ENCODE data around the gene PRKN.

Gene PRKN

DNA sequence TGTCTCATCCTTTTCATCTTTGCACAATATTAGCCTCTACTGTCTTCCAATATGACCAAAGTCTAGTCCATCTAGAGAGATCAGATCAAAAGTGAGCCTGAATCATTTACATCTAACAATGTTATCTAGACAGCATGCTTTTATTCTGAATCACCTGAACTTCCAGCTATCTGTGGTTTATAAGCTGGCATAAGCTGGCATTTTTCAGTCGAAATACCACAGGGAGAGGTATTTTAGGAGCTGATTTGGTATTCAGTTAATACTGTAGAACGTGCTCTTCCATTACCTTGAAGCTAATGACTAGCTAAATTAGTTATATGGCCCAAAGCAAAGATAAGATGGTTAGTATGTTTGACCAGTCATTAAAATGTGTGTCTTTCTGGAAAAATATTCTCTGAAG is 1265.4 kb downstream of the PRKN start:
- H3K27ac ChIP-seq, result no peak overlapping the region
- TF ChIP-seq, protein P1, sequence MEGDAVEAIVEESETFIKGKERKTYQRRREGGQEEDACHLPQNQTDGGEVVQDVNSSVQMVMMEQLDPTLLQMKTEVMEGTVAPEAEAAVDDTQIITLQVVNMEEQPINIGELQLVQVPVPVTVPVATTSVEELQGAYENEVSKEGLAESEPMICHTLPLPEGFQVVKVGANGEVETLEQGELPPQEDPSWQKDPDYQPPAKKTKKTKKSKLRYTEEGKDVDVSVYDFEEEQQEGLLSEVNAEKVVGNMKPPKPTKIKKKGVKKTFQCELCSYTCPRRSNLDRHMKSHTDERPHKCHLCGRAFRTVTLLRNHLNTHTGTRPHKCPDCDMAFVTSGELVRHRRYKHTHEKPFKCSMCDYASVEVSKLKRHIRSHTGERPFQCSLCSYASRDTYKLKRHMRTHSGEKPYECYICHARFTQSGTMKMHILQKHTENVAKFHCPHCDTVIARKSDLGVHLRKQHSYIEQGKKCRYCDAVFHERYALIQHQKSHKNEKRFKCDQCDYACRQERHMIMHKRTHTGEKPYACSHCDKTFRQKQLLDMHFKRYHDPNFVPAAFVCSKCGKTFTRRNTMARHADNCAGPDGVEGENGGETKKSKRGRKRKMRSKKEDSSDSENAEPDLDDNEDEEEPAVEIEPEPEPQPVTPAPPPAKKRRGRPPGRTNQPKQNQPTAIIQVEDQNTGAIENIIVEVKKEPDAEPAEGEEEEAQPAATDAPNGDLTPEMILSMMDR (conservative IDR thresholded peaks at IDR 0.05), result no peak
- no peak for TF ChIP-seq ZFX (IDR thresholded peaks at IDR 0.05)

DNA sequence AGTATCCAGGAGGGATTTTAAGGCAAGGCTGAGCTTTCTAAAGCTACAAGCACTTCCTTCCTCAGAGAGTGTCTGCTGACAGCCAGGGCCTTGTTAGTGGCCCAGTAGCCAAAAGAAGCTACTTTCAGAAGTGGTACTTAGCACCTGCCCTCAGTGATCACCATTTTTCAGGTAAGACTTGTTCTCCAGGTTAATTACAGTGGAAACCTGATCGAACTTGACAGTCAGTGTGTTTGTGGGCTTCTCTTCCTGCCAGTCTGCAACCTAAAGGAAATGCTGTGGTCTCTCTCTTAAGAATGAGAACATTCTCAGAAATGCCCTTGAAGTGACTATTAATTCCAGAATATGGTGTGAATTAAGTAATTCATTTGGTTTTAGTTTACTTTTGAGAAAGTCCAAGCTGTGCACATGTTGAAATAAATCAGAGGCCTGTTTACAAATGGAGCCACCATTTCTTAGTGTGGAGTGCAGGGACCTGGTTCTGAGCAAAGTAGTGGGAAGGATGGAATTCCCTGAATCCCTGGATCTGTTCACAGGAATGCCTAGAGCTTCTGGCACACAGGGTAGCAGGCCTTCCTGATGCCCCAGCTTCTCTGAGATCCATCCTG is 1268.5 kb downstream of the PRKN start:
- H3K27ac ChIP-seq, result no peak overlapping the region
- TF ChIP-seq ZFX (IDR thresholded peaks at IDR 0.05), result no peak
- TF ChIP-seq, protein P1 (conservative IDR thresholded peaks at IDR 0.05), result no peak

DNA sequence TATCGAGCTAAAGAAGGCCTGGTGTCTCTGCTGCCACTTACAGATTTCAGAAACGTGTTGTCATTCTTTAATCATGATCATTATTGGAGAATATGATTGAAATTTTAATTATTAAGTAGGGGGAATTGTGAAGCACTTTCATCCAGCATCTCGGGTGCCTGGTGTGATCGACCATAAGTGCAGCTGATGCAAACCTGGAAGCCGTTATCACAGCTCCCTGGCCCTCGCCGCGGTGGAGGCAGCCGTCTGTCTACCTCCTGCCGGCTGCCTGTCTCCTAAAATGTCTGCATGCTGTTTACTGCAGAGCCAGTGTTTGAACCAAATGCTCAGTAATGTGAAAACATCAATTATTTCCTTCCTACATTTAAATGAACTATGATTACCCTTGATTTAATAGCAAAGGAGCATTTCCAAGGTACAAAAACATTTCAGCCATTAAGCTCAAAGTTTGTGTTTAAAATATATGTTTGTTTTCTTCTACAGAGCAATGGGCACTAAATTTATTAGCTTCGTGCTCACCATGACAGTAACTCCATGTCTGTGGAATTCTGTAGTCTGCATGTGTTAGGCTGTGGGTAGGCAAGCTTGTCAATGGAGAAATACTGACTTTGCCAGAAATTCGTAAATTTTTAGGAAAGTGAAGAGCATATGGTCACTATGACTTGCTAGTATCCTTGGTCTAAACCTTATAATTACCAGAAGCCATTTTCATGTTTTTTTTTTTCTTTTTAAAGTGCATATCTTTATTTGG is 1269.2 kb downstream of the PRKN start:
- TF ChIP-seq ZFX (IDR thresholded peaks at IDR 0.05), result no peak
- TF ChIP-seq, protein P1 (conservative IDR thresholded peaks at IDR 0.05), result no peak
- H3K27ac ChIP-seq, result no peak overlapping the region

DNA sequence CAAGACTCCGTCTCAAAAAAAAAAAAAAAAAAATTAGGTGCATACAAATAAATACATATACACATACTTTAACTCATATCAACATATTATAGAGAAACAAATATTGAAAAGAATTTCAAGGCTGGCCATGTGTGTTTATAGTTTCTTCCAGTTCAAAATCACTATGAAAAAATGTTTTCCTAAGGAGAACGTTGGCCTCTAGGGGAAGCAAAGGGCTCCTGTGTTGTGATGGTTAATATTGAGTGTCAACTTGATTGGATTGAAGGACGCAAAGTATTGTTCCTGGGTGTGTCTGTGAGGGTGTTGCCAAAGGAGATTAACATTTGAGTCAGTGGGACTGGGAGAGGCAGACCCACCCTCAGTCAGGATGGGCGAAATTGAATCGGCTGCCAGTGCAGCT is 1271.7 kb downstream of the PRKN start:
- H3K27ac ChIP-seq, result no peak overlapping the region
- TF ChIP-seq ZFX (IDR thresholded peaks at IDR 0.05), result no peak
- TF ChIP-seq, protein P1 (conservative IDR thresholded peaks at IDR 0.05), result no peak

DNA sequence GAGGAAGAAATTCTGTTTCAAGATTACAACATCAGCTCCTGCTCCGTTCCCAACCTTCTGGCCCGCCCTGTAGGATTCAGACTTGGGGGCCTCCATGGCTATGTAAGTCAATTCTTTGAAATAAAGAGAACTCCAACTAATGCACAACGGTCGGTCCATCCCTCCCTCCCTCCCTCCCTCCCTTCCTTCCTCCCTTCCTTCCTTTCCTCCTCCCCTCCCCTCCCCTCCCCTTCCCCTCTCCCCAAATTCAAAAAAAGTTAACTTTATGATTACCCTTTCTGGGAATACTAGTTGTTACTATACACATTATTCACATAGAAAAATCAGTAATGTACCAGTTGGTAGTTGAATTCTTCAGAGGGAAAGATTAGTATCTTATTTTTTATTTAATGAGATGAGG is 1274.0 kb downstream of the PRKN start:
- no peak for TF ChIP-seq ZFX (IDR thresholded peaks at IDR 0.05)
- TF ChIP-seq, protein P1 (conservative IDR thresholded peaks at IDR 0.05), result no peak
- H3K27ac ChIP-seq, result no peak overlapping the region

DNA sequence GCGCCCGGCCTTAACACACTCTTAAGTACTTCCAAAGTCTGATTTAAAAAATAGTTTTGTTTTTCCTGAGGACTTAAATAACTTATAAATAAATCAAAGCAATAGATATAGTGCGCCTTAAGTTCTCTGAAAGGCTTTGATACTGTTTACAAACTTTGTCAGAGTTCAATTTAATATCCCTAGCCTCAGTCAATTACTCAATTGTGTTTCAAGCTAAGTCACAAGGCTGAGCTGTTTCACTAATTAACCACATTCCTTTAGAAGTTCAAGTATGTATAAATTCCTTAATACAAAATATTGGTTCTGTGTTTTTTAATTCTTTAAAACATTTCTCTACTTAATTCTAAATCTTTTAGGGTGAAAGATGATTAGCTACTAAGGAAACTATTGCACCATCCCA is 1275.3 kb downstream of the PRKN start:
- H3K27ac ChIP-seq, result no peak overlapping the region
- TF ChIP-seq, protein P1 (conservative IDR thresholded peaks at IDR 0.05), result no peak
- TF ChIP-seq ZFX (IDR thresholded peaks at IDR 0.05), result no peak

DNA sequence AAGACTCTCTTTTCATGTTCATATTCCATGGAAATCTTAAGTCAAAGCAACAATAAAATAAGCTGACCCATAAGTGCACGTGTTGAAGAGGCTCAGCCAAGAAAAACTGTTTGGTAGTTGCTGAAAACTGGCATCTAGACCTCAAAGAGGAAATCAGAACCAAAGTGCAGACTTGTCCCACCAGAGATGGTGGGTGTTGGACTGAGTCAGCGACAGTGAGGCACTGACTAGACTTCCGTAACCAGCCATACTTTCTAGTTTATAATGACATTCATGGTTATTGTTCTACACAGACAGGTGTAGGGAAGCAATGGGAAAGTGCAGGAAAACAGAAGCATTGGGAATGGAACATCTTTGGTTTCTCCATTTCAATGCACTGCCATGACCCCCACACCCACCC is 1278.0 kb downstream of the PRKN start:
- no peak overlapping the region for H3K27ac ChIP-seq
- TF ChIP-seq, protein P1 (conservative IDR thresholded peaks at IDR 0.05), result no peak
- no peak for TF ChIP-seq ZFX (IDR thresholded peaks at IDR 0.05)

All from C4-2B (cell line).